ENCODE data around the gene KCNMB2. TPM values are rescaled to one million over a fixed set of nuclear protein-coding genes. Genes with fewer than 3 reads are reported as not detected.
A peak's percentile ranks its signal among the peaks of the same experiment; 100 is the strongest.

Gene KCNMB2
- total RNA-seq, 4 donors from 2014 or later: not detected

GRCh38 chr3:178529606-178530225 is 6.5 kb upstream of the KCNMB2 start:
- H3K9me3 ChIP-seq: no peaks in the 10 kb centered on the region
- no peaks in the 10 kb centered on the region for H3K27me3 ChIP-seq
- DNase-seq: no peak
- no peaks in the 10 kb centered on the region for H3K4me1 ChIP-seq
- no peak overlapping the region for H3K4me3 ChIP-seq
- H3K36me3 ChIP-seq: no peaks in the 10 kb centered on the region
- no peak overlapping the region for H3K27ac ChIP-seq
- TF ChIP-seq CTCF (IDR thresholded peaks at IDR 0.05) (no peak), POLR2A (IDR thresholded peaks at IDR 0.05) (no peak)

GRCh38 chr3:178532476-178532875 is 3.8 kb upstream of the KCNMB2 start:
- no peak overlapping the region for H3K27ac ChIP-seq
- no peak for TF ChIP-seq CTCF (IDR thresholded peaks at IDR 0.05)
- no peak for TF ChIP-seq POLR2A (IDR thresholded peaks at IDR 0.05)
- DNase-seq: no peak
- no peaks in the 10 kb centered on the region for H3K36me3 ChIP-seq
- H3K27me3 ChIP-seq: no peaks in the 10 kb centered on the region
- no peaks in the 10 kb centered on the region for H3K4me1 ChIP-seq
- H3K4me3 ChIP-seq: no peak overlapping the region
- no peaks in the 10 kb centered on the region for H3K9me3 ChIP-seq

GRCh38 chr3:178537122-178537705 is 978 bp downstream of the KCNMB2 start:
- DNase-seq: no peak
- Histone ChIP-seq H3K4me3 (peak overlapping the region in 2 of 4 donors; percentile 41 to 45), H3K9me3 (no peaks in the 10 kb centered on the region), H3K27me3 (no peaks in the 10 kb centered on the region), H3K36me3 (no peaks in the 10 kb centered on the region), H3K4me1 (no peaks in the 10 kb centered on the region), H3K27ac (no peak overlapping the region)
- TF ChIP-seq POLR2A (IDR thresholded peaks at IDR 0.05): no peak
- no peak for TF ChIP-seq CTCF (IDR thresholded peaks at IDR 0.05)

- no peaks in the 10 kb centered on the region for H3K4me1 ChIP-seq
- no peaks in the 10 kb centered on the region for H3K9me3 ChIP-seq
- no peak for DNase-seq
- TF ChIP-seq CTCF (IDR thresholded peaks at IDR 0.05) (no peak), POLR2A (IDR thresholded peaks at IDR 0.05) (no peak)
- H3K36me3 ChIP-seq: no peaks in the 10 kb centered on the region
- no peak overlapping the region for H3K4me3 ChIP-seq
- H3K27me3 ChIP-seq: no peaks in the 10 kb centered on the region
- H3K27ac ChIP-seq: no peak overlapping the region
Observed at GRCh38 chr3:178538056-178538455, 1.8 kb downstream of the KCNMB2 start.

GRCh38 chr3:178540184-178540583 is 3.9 kb downstream of the KCNMB2 start:
- DNase-seq: no peak
- Histone ChIP-seq H3K4me3 (no peak overlapping the region), H3K9me3 (no peaks in the 10 kb centered on the region), H3K27me3 (no peaks in the 10 kb centered on the region), H3K36me3 (no peaks in the 10 kb centered on the region), H3K4me1 (no peaks in the 10 kb centered on the region), H3K27ac (no peak overlapping the region)
- TF ChIP-seq POLR2A (IDR thresholded peaks at IDR 0.05) (no peak), CTCF (IDR thresholded peaks at IDR 0.05) (no peak)
